Muscle of back (tissue), 13 donors: ENCODE data around the gene BDH2. TPM values are rescaled to one million over a fixed set of nuclear protein-coding genes. Genes with fewer than 3 reads are reported as not detected.
A peak's percentile ranks its signal among the peaks of the same experiment; 100 is the strongest.

Experiments
- DNase-seq, 3 donors: peaks; one replicate each; pipeline versions ENCODE4 v3.0.0 to v3.0.0-alpha.2; 2013
- long read RNA-seq, 9 donors: transcript quantifications; one replicate each; lab custom pipeline, GENCODE V29; 2026
- polyA plus RNA-seq, 10 donors: library from polyadenylated mRNA; unstranded; fragments of 120-200 nt; gene quantifications; one replicate each; pipeline ENCODE4 v1.2.1, GENCODE V29; 2013; ENCODE audit not compliant: insufficient read length in 10 of 10

Gene BDH2
- polyA plus RNA-seq, result 10 to 100 TPM; 34.0 to 54.5 (median 39.9) TPM
- long read RNA-seq, donor 1, transcript BDH2-201 (10 exons, 1,126 nt), result major isoform, 13 of 17 reads
- long read RNA-seq, donor 1, partial matches to known transcripts, result 0 of 17 reads
- long read RNA-seq, donor 1, other reads (novel, unspliced or antisense), result 0 of 17 reads
- long read RNA-seq, donor 2, transcript BDH2-201 (10 exons, 1,126 nt), result major isoform, 6 of 8 reads
- long read RNA-seq, donor 2, partial matches to known transcripts, result 0 of 8 reads
- long read RNA-seq, donor 2, other reads (novel, unspliced or antisense), result 0 of 8 reads
- long read RNA-seq, donor 3, result 0 reads
- long read RNA-seq, donor 4, partial matches to known transcripts, result 0 of 5 reads
- long read RNA-seq, donor 4, other reads (novel, unspliced or antisense), result 0 of 5 reads
- long read RNA-seq, donor 5, transcript BDH2-201 (10 exons, 1,126 nt), result major isoform, 6 of 11 reads
- long read RNA-seq, donor 5, partial matches to known transcripts, result 0 of 11 reads
- long read RNA-seq, donor 5, other reads (novel, unspliced or antisense), result 0 of 11 reads
- long read RNA-seq, donor 6, transcript BDH2-201 (10 exons, 1,126 nt), result major isoform, 17 of 20 reads
- long read RNA-seq, donor 6, partial matches to known transcripts, result 0 of 20 reads
- long read RNA-seq, donor 6, other reads (novel, unspliced or antisense), result 0 of 20 reads
- long read RNA-seq, donor 7, transcript BDH2-201 (10 exons, 1,126 nt), result major isoform, 6 of 7 reads
- long read RNA-seq, donor 7, partial matches to known transcripts, result 0 of 7 reads
- long read RNA-seq, donor 7, other reads (novel, unspliced or antisense), result 0 of 7 reads
- long read RNA-seq, donor 8, transcript BDH2-201 (10 exons, 1,126 nt), result major isoform, 7 of 9 reads
- long read RNA-seq, donor 8, partial matches to known transcripts, result 0 of 9 reads
- long read RNA-seq, donor 8, other reads (novel, unspliced or antisense), result 0 of 9 reads
- long read RNA-seq, donor 9, result 0 reads

GRCh38 chr4:103099691-103100392 lies at the start of gene BDH2:
Gene BDH2 (minus strand): TSS chr4:103099834. CDS start chr4:103096254, 3,580 bp downstream.
- peak; percentile 91 to 95 (median 94) for DNase-seq

- DNase-seq, result no peak
Observed at GRCh38 chr4:103144926-103145325, 45.3 kb upstream of the BDH2 start.

GRCh38 chr4:103137446-103137827 lies 37.8 kb upstream of the BDH2 start:
- DNase-seq, result peak in 1 of 3 donors; percentile 2

- no peak for DNase-seq
Observed at GRCh38 chr4:103136671-103137445, 37.2 kb upstream of the BDH2 start.

- DNase-seq, result no peak
Observed at GRCh38 chr4:103129174-103129573, 29.5 kb upstream of the BDH2 start.

GRCh38 chr4:103126126-103126525 lies 26.5 kb upstream of the BDH2 start:
- DNase-seq, result peak in 1 of 3 donors; percentile 5

GRCh38 chr4:103123114-103123513 lies 23.5 kb upstream of the BDH2 start:
- DNase-seq, result no peak

- no peak for DNase-seq
Observed at GRCh38 chr4:103118166-103118565, 18.5 kb upstream of the BDH2 start.

GRCh38 chr4:103111598-103111997 lies 12.0 kb upstream of the BDH2 start:
- DNase-seq, result no peak

- no peak for DNase-seq
Observed at GRCh38 chr4:103108542-103108941, 8.9 kb upstream of the BDH2 start.

GRCh38 chr4:103105558-103106356 lies 6.1 kb upstream of the BDH2 start:
- DNase-seq, result no peak

GRCh38 chr4:103104886-103105285 lies 5.3 kb upstream of the BDH2 start:
- no peak for DNase-seq

GRCh38 chr4:103100691-103101090 lies 1.1 kb upstream of the BDH2 start:
- no peak for DNase-seq

GRCh38 chr4:103098756-103099440 lies 736 bp downstream of the BDH2 start:
- DNase-seq, result peak in 2 of 3 donors; percentile 22 to 61

- peak in 2 of 3 donors; percentile 3 to 42 for DNase-seq
Observed at GRCh38 chr4:103098341-103098740, 1.3 kb downstream of the BDH2 start.

- DNase-seq, result no peak
Observed at GRCh38 chr4:103097112-103097511, 2.5 kb downstream of the BDH2 start.

- DNase-seq, result no peak
Observed at GRCh38 chr4:103095080-103095479, 4.6 kb downstream of the BDH2 start.

GRCh38 chr4:103092245-103092644 lies 7.4 kb downstream of the BDH2 start:
- no peak for DNase-seq

- DNase-seq, result peak in 2 of 3 donors; percentile 27 to 33
Observed at GRCh38 chr4:103091601-103092223, 7.9 kb downstream of the BDH2 start.
